Upper lobe of right lung (tissue), 1 donor: Measurements from ENCODE around the gene DPH2. TPM values are rescaled to one million over a fixed set of nuclear protein-coding genes. Genes with fewer than 3 reads are reported as not detected.

ENCODE experiments used
- ATAC-seq: fragments of 200-7000 bp; cut with Tn5 transposase; one replicate; pipeline ENCODE4 v1.9.1; 2020; ENCODE audit warnings: mild to moderate bottlenecking, moderate library complexity
- DNase-seq: peaks from one replicate; pipeline ENCODE4 v3.0.0-alpha.2; 2020
- H3K27ac ChIP-seq: fragments of 200-600 bp; one replicate; pipeline ENCODE4 v1.8.0; 2022
- H3K27me3 ChIP-seq: fragments of 200-600 bp; one replicate; pipeline ENCODE4 v1.8.0; 2022; ENCODE audit warnings: mild to moderate bottlenecking
- H3K36me3 ChIP-seq: fragments of 200-600 bp; one replicate; pipeline ENCODE4 v1.8.0; 2022
- H3K4me1 ChIP-seq: fragments of 200-600 bp; one replicate; pipeline ENCODE4 v1.8.0; 2022
- H3K4me3 ChIP-seq: fragments of 200-600 bp; one replicate; pipeline ENCODE4 v1.8.0; 2022; ENCODE audit warnings: mild to moderate bottlenecking
- H3K9me3 ChIP-seq: fragments of 200-600 bp; one replicate; pipeline ENCODE4 v1.8.0; 2022
- intact Hi-C: fragments of 100-400 bp; cut with DNase I; formaldehyde crosslinking; loops from one replicate; pipeline ENCODE4 v1.11.0; 2022
- total RNA-seq: library from RNA; stranded (reverse); fragmentation: NEBNext Ultra II Directional; extraction: Animal tissue kit (Norgen Biotek cat#: 25700); gene quantifications from one replicate; pipeline ENCODE4 v1.2.1, GENCODE V29; 2021
- TF ChIP-seq, protein P1 (sequence below): fragments of 200-600 bp; IDR thresholded peaks from one replicate; pipeline ENCODE4 v1.8.0; 2022; ENCODE audit warnings: antibody characterized with exemption
- donor health status: DM: no; HTN: yes; CAD: no; lungs with severe emphysema.

DPH2 gene
- total RNA-seq, 1 donor from 2014 or later: 18.8 TPM

DNA sequence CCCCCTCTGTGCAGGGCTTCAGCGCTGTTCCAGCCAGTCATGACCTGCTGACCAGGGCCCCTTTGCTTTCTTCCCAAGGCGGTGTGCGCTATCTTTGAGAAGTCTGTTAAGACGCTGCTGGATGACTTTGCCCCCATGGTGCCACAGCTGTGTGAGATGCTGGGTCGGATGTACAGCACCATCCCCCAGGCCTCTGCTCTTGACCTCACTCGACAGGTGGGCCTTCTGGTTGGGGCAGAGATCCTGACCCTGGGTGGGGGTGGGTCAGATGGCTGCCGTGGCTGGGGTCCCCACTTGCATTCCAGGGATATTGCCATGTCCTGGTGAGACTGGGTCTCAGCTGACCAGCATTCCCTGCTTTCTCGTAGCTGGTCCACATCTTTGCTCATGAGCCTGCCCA lies 9.0 kb upstream of the DPH2 start:
- H3K36me3 ChIP-seq: peaks cover 56% of the 10 kb centered on the region
- intact Hi-C loops: no loop called here
- no peak for DNase-seq

DNA sequence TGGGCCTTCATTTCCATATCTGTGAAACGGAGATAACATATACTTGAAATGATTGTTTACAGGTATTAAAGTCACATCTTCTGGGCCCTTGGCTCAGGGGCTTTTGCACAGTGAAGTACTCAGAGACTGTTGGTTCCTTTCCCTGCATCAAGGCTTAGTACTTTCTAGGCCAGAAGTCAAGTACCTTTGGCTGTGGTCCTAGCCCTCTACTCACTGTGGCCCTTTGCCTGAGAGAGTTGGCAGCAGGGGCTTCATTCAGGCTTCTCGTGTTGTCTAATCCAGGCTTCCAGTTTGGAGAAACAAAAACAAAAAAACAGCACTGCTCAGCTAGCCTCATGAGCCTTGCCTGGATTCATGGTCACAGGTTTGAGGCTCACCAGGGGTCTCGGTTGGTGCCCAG lies 8.1 kb upstream of the DPH2 start:
- no peak overlapping the region for H3K4me3 ChIP-seq
- intact Hi-C loops: no loop called here
- DNase-seq (no peak), ATAC-seq (no peak)
- H3K27ac ChIP-seq: no peak overlapping the region
- H3K9me3 ChIP-seq: no peaks in the 10 kb centered on the region
- peaks cover 51% of the 10 kb centered on the region for H3K36me3 ChIP-seq
- TF ChIP-seq, protein P1, sequence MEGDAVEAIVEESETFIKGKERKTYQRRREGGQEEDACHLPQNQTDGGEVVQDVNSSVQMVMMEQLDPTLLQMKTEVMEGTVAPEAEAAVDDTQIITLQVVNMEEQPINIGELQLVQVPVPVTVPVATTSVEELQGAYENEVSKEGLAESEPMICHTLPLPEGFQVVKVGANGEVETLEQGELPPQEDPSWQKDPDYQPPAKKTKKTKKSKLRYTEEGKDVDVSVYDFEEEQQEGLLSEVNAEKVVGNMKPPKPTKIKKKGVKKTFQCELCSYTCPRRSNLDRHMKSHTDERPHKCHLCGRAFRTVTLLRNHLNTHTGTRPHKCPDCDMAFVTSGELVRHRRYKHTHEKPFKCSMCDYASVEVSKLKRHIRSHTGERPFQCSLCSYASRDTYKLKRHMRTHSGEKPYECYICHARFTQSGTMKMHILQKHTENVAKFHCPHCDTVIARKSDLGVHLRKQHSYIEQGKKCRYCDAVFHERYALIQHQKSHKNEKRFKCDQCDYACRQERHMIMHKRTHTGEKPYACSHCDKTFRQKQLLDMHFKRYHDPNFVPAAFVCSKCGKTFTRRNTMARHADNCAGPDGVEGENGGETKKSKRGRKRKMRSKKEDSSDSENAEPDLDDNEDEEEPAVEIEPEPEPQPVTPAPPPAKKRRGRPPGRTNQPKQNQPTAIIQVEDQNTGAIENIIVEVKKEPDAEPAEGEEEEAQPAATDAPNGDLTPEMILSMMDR: no peak
- H3K27me3 ChIP-seq: no peaks in the 10 kb centered on the region
- no peaks in the 10 kb centered on the region for H3K4me1 ChIP-seq

More for the DNA sequence above, 9.0 kb upstream of the DPH2 start:
- Histone ChIP-seq H3K27me3 (no peaks in the 10 kb centered on the region), H3K27ac (no peak overlapping the region), H3K9me3 (no peaks in the 10 kb centered on the region), H3K4me3 (no peak overlapping the region), H3K4me1 (no peaks in the 10 kb centered on the region)
- no peak for ATAC-seq
- TF ChIP-seq, protein P1: no peak

GRCh38 chr1:43962324-43962723 lies 7.5 kb upstream of the DPH2 start:
- TF ChIP-seq, protein P1: no peak
- Histone ChIP-seq H3K9me3 (no peaks in the 10 kb centered on the region), H3K27me3 (no peaks in the 10 kb centered on the region), H3K27ac (no peak overlapping the region), H3K4me3 (no peak overlapping the region), H3K4me1 (no peaks in the 10 kb centered on the region), H3K36me3 (peaks cover 46% of the 10 kb centered on the region)
- no peak for DNase-seq
- no peak for ATAC-seq
- intact Hi-C loops: no loop called here

- H3K36me3 ChIP-seq: peaks cover 39% of the 10 kb centered on the region
- no peaks in the 10 kb centered on the region for H3K9me3 ChIP-seq
- intact Hi-C loops: no loop called here
Observed at GRCh38 chr1:43963006-43963405, 6.8 kb upstream of the DPH2 start.

DNA sequence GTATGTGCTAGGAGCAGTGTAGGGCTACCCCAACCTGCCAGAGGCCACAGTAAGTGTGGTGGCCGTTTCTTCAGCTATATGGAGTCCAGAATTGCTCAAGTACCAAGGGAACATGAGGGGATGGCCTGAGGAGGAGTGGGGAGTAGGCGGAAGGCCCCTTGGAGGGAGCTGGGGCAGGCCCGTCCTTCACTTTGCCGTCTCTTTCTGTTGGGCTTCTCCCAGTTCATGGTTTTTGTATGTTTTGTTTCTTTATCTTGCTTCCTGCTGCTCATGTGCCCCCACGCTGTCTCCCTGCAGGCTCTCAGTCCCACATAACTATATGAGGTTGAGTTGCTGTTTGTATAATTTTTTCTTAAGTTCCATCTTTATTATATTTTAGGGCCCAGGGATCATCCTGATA lies 5.9 kb upstream of the DPH2 start:
- Histone ChIP-seq H3K4me1 (no peaks in the 10 kb centered on the region), H3K36me3 (peaks cover 30% of the 10 kb centered on the region), H3K4me3 (no peak overlapping the region), H3K9me3 (no peaks in the 10 kb centered on the region), H3K27ac (no peak overlapping the region), H3K27me3 (no peaks in the 10 kb centered on the region)
- no peak for ATAC-seq
- intact Hi-C loops: no loop called here
- TF ChIP-seq, protein P1: no peak
- no peak for DNase-seq

More at GRCh38 chr1:43963006-43963405, 6.8 kb upstream of the DPH2 start:
- no peak for ATAC-seq
- DNase-seq: no peak
- H3K27ac ChIP-seq: no peak overlapping the region
- TF ChIP-seq, protein P1: no peak
- H3K4me3 ChIP-seq: no peak overlapping the region
- H3K4me1 ChIP-seq: no peaks in the 10 kb centered on the region
- H3K27me3 ChIP-seq: no peaks in the 10 kb centered on the region

GRCh38 chr1:43965316-43965715 lies 4.5 kb upstream of the DPH2 start:
- Histone ChIP-seq H3K4me3 (no peak overlapping the region), H3K36me3 (peaks cover 16% of the 10 kb centered on the region), H3K27ac (no peak overlapping the region), H3K4me1 (peaks cover 3% of the 10 kb centered on the region), H3K27me3 (no peaks in the 10 kb centered on the region), H3K9me3 (no peaks in the 10 kb centered on the region)
- intact Hi-C loops: no loop called here
- DNase-seq (no peak), ATAC-seq (no peak)
- TF ChIP-seq, protein P1: no peak
